GM19099 (cell line): ENCODE results near the gene MAPK6.

Experiments used
- POLR2A ChIP-seq: IDR thresholded peaks from 3 replicates; pipeline ENCODE4 v1.6.1; 2011; ENCODE audit warnings: low read depth; ENCODE audit not compliant: insufficient read length; ENCODE audit errors: extremely low read depth

Gene MAPK6

DNA sequence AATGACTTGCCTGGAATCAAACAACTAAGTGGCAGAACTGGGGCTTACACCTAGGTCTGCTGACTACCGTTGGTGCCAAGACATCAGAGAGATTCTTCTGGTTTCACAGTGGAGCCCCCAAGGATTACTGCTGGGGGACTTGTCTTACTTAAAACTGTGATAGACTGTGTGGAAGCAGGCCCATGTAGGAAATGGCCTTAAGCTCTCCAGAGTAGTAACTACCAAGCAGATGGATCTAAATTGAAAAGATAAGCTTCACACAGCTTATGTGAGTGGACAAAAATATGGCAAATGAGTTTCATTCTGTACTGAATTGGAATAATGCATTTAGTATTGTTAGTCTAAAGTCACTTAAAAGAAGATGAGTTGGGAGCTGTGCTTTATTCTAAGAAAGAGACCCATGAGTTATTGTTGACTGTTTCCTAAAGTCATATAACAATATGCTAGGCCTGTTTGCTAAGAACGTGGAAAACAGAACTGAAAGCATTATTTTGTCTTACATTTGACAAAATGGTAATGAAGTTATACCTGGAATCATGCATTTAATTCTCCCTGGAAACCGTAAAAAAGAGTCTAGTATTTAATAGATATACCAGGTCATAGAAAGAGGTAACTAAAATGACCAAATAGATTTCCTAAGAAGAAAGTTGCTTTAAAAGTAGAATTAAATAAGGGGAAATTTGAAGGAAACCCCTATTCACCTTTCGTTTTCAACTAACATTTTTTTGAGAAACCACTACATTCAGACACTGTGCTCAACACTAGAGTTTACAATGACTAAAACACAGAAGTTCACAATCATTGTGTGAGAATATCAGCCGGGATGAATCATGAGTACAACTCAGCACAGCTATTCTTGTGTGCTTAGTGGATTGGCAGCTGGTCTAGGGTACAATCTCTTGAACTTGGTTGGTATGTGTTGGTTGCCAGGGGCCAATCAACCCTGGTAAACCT, 13.0 kb upstream of the MAPK6 start:
- peak; percentile 30 for TF ChIP-seq POLR2A

DNA sequence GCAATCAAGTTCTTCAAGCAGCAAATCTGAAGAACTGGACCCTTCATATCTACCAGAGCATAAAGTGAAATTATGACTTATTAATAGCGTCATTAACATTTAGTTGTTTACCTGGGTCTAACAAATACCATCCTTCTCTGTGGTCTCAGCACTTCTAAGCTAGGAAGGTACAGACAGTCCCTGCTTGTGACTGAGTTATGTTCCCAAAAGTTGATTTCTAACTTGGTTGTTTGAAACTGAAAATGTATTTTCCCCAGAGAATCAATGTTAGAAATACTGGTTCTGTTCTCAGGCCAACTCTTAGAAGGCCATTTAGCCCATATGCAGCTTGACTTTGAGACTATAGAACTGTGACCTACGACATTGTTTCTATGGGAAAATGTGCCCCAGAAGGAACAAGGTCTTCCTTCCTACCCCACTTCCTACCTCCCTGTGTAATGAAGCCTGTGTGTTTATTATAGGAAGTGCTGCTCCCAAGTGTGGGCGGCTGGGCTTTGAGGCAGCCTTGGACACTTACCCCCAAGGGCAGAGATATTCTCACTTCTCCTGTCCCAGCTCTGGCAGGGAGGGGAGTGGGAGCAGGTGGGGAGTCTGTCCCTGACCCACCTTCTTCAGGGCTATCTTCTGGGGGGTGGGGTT, 12.2 kb upstream of the MAPK6 start:
- peak; percentile 22 for TF ChIP-seq POLR2A

DNA sequence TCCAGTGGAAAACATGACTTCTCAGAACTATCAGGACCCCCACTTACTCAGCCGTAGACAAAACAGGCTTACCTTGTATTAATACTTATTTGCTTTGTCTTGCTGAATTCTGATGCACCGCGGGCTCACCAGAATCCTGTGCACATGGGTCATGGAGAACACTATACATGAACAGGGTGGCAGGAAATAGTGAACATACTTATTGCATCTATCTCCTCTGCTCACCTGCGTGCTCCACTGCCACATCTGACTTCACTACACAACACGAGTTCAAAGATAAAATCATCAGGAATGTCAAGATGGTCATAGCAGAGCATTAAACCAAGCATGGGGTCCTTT, 10.7 kb upstream of the MAPK6 start:
- no peak for TF ChIP-seq POLR2A

DNA sequence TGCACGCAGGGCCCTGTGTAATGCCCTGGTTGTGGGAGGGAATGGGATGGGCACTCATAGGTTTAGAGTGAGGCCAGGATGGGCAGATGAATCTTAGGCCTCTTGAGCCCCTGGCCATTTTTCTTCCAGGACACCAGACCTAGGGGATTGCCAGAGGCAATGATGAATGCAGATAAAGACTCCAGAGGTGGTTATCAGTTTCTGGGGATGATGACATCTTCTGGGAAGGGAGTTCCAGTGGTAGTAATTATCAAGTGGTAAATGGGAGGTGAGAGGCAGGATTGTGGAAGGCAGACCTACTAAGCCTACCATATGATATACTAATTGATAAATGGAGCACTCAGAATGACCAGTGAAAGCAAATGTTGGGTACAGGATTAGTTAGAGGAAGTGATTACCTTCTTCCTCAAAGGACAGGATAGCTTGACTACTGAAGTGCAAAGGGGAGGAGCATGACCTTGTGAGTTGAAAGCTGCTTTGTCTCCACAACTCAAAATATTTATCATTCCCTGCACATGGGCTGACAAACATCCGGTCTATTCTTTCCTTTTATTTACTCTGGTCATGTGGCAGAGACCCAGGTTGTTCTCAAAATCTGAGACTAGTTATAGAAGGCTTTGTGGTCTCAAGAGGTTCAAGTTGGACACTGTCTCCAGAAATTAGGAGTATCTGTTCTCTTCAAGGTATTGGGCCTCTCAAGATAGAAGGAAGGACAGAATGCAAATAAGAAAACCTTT, 10.2 kb upstream of the MAPK6 start:
- TF ChIP-seq POLR2A, result no peak

DNA sequence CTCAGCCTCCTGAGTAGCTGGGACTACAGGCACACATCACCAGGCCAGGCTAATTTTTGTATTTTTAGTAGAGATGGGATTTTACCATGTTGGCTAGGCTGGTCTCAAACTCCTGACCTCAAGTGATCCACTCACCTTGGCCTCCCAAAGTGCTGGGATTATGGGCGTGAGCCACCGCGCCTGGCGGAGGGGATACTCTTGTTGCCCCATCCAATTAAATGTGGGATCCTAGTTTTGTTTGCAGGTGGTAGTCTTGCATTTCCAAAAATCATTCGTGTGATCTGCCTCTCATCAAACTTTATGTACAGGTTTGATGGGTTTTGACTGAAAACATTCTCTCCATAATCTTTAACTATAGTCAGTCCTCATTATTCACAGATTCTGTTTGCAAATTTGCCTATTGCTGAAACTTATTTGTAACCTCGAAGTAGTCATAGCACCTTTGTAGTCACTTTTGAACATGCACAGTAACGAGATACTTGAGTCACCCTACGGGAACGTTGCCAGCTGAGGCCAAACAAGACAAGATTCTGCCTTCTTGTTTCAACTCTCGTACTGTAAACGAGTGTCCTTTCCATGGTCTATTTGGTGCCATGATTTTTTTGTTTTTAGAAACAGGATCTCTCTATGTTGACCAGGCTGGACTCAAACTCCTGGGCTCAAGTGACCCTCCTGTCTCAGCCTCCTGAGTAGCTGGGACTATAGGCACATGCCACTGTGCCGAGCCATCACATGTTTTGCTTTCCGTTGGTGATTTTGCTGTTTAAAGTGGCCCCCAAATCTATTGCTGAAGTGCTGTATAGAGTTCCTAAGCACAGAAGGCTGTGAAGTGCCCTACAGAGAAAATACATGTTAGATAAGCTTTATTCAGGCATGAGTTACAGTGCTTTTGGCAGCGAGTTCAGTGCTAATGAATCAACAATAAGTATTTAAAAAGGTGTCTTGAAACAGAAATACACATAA, 8.1 kb upstream of the MAPK6 start:
- no peak for TF ChIP-seq POLR2A

DNA sequence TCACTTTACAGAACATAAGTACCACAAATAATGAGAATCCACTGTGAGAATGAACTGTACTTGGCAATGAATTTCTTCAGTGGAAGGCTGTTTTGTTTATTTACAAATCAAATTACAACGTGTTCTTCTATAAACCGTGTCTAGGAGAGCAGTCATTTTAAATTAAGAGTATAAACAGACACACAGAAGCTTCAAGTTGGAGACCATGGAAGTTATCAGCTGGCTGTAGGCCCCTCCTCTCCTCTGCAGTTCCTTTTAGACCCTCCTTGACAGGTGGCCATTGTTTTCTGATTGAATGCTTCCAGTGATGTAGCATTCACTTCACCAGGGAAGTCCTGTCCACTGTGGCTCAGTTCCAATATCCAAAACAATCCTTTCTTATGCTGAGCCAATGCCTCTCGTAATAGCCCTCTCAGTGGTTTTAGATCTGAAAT, 7.3 kb upstream of the MAPK6 start:
- no peak for TF ChIP-seq POLR2A

DNA sequence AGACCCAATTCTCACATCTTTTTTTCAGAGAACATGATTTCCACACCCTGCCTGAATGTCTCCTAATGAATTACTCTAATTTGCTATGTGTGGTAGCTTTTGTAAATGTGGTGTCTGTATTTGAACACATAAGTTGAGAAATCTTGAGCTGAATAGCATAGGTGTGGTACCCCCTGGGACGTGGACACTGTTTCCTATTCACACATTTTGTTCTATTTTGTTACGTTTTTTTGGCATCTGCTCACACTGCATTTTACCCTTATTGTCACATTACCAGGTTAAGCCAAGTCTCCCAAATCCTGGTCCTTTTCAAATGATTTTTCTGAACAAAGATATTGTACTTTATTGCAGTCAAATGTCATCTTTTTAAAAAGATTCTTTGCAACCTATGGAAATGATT, 6.8 kb upstream of the MAPK6 start:
- no peak for TF ChIP-seq POLR2A

DNA sequence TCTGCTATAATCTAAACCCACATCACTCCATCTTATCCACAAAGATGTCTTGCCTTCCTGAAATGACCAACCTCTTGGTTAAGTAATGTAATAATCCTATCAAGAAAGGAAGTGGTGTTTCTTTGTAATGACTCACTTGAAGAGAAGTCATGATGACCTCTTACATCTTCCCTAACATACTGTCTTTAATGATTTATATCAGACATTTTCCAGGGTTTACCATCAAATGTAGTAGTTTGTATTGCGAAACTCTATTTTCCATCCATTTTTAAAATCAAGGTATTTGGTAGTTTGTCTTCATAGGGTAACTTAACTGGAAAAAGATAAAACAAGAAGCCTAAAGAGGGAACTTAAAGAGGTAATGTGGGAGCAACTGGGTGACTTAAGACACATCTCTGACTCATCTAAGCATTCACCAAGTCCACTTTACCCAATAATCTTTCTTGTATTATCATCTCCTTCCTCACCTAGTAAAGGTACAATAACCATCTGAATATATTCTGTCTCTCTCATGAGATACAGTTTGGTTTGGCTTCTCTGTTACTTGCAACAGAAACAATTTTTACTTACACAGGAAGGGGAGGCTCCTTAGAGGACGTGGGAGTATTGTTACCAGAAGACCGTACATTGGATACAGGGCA, 5.7 kb upstream of the MAPK6 start:
- no peak for TF ChIP-seq POLR2A

DNA sequence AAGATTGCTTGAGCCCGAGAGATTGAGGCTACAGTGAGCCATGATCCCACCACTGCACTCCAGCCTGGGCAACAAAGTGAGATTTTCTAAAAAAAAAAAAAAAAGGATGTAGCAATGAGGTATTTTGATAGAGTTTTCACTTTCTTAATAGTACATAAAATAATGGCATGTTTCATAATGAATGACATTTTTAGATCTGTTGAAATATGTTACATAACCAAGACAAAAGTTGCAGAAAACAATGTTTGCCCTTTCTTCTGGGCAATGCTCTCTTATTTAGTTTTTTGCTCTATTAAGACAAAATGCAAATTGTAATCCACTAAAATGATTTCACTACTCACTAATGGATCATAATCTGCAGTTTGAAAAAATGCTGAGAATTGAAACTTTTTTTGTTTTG, 4.4 kb upstream of the MAPK6 start:
- no peak for TF ChIP-seq POLR2A

DNA sequence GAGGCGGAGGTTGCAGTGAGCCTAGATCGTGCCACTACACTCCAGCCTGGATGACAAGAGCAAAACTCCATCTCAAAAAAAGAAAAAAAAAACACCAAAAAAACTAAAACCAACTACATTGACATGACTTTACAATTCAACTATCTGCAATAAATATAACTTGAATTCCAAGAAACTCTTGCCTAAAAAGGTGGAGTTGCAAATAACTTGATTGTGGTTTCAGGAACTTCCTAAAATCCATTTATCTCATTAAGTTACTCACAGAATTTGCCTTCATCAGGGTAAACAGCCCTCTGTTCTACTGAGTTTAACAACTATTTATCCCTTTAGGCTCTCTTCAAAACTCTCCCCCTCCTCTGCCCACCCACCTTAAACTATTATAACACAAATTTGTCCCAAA, 2.7 kb upstream of the MAPK6 start:
- TF ChIP-seq POLR2A, result no peak

DNA sequence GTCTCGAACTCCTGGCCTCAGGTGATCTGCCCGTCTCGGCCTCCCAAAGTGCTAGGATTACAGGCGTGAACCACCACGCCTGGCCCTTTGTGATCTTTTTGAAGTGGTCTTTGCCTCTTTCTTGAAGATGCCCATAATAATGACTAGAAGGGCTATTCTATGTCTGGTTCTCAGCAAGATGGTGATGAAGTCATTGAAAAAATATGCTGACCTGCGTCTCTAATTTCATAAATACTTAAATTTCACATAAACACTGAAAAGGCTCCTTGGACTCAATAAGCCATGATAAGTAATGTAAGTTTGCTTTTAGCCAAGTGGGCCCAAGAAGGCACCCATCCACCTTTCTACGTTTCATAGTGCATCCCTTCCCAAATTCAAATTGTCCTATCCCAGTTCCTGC, 775 bp upstream of the MAPK6 start:
- TF ChIP-seq POLR2A, result no peak

DNA sequence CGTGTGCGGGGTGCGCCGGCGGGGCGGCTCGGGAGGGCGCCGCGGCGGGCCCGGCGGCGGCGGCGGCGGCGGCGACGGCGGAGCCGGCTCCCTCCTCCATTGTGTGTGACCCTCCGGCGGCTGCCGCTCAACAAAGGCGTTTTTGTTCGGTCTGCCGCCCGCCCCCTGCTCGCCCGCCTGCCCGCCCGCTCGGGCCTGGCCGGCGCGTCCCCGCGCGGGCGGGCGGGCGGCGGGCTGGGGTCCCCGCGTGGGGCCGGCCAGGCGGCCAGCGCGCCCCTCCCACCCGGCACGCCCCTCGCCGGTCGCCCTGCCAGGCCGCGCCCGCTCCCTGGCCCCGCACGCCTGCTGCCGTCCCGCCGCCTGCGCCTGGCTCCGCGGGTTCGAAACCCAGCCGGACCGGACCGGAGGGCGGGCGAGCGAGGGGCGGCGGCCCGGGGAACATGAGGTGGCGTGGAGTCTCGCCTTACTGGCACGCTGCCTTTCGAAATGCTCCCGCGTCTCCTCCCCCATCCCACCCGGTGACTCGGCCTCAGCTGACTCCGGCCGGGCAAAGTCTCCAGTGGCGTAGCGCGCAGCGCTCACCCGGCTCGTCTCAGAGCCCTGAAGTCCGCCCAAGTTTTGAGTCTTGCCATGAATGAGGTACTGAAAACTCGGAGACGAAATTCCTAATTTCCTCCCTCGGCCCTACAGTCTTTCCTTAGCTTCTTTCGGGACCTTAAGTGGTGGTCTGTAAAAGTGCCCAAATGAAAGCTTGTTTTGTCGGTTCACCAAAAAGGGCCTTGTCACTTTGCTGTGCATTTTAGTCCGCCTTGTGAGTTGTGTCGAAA, 588 bp downstream of the MAPK6 start:
- no peak for TF ChIP-seq POLR2A

DNA sequence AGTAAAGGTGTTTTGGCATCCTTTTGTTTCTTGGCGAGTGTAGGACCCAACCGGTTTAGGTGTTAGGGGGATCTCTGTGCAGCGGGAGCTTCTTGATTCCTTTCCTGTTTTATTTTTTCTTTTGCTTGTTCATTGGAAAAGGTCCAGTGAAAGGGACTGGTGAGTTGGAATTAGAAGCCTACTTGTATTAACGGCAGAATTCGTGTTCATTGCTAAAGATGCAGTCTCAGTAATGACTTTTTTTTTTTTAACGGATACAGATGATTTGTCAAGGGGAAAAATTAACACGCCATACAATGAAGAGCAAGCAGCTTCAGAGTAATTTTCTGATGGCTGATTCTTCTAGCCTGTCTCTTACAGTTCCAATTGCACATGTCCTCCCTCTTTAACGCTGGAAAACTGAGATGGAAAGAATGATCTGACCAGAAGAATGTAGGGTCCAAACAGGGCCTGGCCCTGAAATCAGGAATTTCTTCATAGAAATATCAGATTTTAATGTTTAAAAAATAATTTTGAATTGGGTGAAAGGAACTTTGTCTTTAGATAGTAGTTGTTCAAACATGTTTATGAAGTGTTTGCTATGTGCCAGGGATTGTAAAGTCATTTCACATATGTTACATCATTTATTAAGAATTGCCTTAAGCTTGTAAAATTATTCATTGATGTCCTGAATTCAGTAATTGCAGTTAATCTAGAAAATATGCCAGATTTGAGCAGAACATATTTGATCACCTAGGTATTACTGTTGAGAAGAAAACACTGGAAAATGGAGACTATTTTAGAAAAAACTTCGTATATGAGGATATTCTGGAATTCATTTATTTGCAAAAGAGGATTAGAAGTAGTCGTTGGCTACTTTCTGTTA, 1.4 kb downstream of the MAPK6 start:
- no peak for TF ChIP-seq POLR2A

DNA sequence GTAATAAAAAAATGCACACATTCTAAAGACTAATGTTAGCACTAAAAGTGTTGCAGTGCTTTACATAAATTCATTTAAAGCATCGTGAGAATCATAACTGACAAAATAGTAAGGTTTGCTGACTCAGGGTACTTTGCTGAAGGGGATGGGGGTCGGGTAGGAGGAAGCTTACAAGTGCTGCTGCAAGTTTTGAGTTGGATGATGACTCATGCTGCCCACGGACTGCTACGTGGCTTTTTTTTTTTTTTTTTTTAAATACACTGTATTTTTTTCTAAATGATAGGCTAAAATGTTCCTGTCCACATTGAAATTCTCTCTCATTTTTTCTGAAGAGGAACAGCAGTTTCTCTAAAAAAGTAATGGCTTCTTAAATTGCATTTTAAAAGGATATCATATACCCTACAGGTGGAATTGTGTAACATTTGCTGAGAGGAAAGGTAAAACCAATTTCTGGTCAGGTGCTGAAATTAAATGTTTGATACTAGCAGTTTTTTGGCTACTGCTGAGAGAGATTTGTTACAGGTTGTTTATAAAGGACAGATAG, 2.2 kb downstream of the MAPK6 start:
- TF ChIP-seq POLR2A, result no peak
